Femur (tissue), 1 donor: Measurements from ENCODE around the gene PTTG1IP2.
"Not testable (repeated sequence)": the region's sequence is repeated elsewhere in the genome, so short reads cannot be mapped to it uniquely, and the experiment has no call there.

Experiments
- DNase-seq: peaks from one replicate; pipeline ENCODE4 v3.0.0-alpha.2; 2017

PTTG1IP2 gene

DNA sequence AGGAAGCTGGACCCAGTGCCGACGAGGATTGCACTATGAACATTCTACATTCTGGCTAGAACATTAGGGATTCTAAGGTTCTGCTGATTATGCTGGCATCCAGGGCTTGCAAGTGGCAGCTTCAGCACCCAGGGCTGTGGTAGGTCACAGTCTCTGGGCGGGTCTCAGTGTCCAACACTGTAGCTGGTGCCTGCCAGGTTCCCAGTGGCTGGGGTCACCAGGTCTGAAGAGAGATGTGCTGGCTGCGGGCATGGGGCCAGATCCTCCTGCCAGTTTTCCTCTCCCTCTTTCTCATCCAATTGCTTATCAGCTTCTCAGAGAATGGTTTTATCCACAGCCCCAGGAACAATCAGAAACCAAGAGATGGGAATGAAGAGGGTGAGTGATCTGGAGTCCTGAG, at the start of gene PTTG1IP2:
PTTG1IP2 (plus strand) TSS at position 86 of the 400 bp plus-strand sequence; CDS start at position 234, 148 bp downstream.
- DNase-seq, result no peak

- no peak for DNase-seq
These were observed 47.8 kb upstream of the PTTG1IP2 start for GRCh38 chr7:90421651-90422050.

DNA sequence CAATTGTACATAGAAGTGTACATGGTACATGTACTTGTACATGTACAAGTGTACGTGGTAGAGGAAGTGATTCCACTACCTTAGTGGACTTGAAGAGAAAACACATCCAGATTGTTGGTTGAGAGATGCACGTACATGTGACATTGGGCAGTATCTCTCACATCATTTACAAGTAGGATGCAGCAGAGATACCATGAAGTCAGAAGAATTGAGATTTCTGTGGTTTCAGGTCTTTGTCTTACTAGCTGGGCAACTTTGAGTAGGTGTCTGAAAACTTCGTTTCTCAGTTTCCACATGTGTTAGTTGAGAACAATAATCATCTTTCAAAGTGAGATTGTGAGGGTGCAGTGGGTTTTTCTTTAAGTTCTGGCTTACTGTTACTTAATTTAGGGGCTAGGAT, 44.7 kb upstream of the PTTG1IP2 start:
- DNase-seq, result no peak

DNA sequence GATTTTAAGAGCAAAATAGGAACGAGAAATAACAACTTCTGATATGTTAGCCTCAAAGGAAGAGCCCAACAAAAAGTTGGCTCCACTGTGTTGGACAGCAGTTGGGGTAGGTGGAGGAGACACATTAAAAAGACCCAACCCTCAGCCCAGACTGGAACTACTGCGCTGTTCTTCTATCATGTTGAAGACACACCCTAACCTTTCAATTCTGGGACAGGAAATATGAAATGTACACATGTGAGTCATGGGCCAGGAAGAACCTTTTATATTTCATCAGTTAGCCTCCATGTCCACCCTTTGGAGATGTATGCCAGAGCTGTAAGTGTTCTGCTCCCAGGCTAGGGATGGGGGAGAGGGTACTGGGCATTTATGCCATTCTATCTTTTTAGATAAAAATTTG, 44.1 kb upstream of the PTTG1IP2 start:
- DNase-seq, result no peak

GRCh38 chr7:90430614-90431460, 38.6 kb upstream of the PTTG1IP2 start:
- peak; percentile 36 for DNase-seq

DNA sequence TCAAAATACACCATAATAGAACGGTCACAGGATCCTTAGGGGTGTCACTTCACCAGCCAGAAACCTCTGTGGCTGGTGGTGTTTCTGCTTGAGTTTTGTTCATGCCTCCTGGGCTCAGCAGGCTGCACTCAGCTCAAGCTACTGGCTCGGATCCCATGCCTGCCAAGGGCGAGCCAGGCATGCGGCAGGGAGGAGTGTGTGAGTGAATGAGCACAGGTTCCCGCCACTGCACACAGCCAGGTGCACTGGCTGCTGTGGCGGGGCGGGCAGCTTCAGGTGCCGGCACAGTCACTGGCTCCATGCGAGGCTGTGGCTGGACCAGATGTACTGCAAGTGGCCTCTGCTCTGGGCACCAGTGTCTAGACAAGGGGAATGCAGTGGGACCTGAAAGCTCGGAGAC, 36.7 kb upstream of the PTTG1IP2 start:
- no peak for DNase-seq

GRCh38 chr7:90433221-90433620, 36.2 kb upstream of the PTTG1IP2 start:
- DNase-seq, result no peak

DNA sequence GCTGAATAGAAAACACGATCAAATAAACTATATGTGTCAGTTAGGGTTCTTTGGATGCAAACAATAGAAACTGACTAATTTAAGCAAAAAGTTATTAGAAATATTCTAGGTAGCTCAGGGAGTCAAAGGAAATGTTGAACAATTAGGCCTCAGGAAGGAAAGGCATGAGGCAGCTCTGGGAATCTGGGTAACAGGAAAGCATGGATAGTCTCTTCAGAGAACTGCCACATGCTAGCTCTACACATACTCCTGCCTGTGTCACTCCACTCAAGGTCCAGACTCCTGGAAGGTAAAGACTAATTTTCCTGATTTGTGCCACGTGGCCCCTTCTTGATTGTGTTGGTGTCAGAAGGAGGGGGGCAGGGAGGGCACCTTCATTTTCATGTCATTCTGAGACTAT, 23.8 kb upstream of the PTTG1IP2 start:
- DNase-seq, result no peak

- DNase-seq, result no peak
These were observed 23.1 kb upstream of the PTTG1IP2 start for GRCh38 chr7:90446137-90446899.

- no peak for DNase-seq
These were observed 16.1 kb upstream of the PTTG1IP2 start for GRCh38 chr7:90453259-90453891.

GRCh38 chr7:90453931-90454330, 15.5 kb upstream of the PTTG1IP2 start:
- no peak for DNase-seq

GRCh38 chr7:90455163-90456030, 14.0 kb upstream of the PTTG1IP2 start:
- DNase-seq, result no peak

DNA sequence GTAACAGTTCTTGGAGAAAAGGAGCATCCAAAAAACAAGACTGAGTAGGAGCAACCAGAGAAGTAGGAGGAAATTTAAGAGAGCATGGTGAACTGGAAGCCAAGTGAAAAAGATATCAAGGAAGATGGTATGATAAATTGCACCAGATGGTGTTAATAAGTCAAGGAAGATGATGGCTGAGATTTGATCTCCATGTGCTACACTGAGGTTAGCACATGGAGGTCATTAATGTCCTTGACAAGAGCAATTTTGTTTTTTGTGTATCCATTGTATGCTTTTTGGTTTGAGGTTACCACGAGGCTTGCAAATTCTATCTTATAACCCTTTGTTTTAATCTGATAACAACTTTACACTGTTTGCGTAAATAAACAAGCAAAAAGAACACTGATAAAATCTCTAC, 11.3 kb upstream of the PTTG1IP2 start:
- no peak for DNase-seq

DNA sequence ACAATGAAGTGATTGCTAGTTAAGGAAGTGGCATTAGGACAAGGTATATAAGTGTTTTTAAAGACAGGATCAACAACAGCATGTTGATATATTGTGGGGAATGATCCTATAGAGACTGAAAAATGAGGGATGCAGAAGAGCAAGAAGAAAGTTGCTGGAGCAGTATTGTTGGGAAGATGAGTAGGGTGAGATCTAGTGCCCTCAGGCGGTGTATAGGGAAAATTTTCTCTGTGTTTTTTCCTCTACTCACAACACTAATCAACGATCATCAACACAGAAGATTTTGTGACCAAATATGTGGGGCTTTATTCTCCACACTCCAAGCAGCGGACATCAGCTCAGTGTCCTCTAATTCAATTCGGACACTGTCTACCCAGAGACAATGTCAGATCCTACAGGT, 9.6 kb upstream of the PTTG1IP2 start:
- DNase-seq, result no peak

GRCh38 chr7:90461219-90461618, 8.2 kb upstream of the PTTG1IP2 start:
- DNase-seq, result no peak

- DNase-seq, result not testable (repeated sequence)
These were observed 6.2 kb upstream of the PTTG1IP2 start for GRCh38 chr7:90463151-90463628.

GRCh38 chr7:90465816-90466215, 3.6 kb upstream of the PTTG1IP2 start:
- DNase-seq, result no peak

- DNase-seq, result no peak
These were observed 3.5 kb downstream of the PTTG1IP2 start for GRCh38 chr7:90472805-90473540.

- DNase-seq, result no peak
These were observed 4.4 kb downstream of the PTTG1IP2 start for GRCh38 chr7:90473814-90474213.

GRCh38 chr7:90474284-90475210, 5.1 kb downstream of the PTTG1IP2 start:
- DNase-seq, result no peak

DNA sequence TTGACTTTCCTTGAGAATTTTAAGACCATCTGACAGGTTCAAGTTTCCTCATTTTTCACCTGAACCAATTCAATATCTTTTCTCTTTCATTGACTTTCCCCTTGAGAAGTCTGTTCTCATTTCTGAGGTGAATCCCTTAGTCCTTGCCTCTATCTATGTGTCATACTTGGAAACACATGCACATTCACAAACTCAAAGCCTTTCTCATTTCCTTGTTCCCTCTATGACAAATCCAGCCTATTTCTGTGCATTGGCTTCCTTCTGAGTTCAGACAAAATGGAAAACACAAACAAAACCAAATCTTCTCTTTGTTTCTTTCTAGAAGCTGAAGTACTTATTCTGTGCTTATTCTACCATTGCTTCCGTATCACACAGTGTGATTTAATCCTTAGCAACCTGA, 13.8 kb downstream of the PTTG1IP2 start:
- no peak for DNase-seq
